ENCODE data around the gene PCP4L1. TPM values are rescaled to one million over a fixed set of nuclear protein-coding genes. Genes with fewer than 3 reads are reported as not detected.

The PCP4L1 gene
- total RNA-seq, 1 experiment from 2014 or later = 1.2 TPM

- H3K4me1 Mint-ChIP-seq = no peaks in the 10 kb centered on the region
- TF ChIP-seq, protein P1, sequence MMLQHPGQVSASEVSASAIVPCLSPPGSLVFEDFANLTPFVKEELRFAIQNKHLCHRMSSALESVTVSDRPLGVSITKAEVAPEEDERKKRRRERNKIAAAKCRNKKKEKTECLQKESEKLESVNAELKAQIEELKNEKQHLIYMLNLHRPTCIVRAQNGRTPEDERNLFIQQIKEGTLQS (CRISPR knock-in tag; conservative IDR thresholded peaks at IDR 0.05) = no peak
- TF ChIP-seq NFYB (CRISPR knock-in tag; conservative IDR thresholded peaks at IDR 0.05; ENCODE audit: low read depth) (no peak), SP1 (CRISPR knock-in tag; conservative IDR thresholded peaks at IDR 0.05) (no peak), JAZF1 (CRISPR knock-in tag; IDR thresholded peaks at IDR 0.05) (no peak), ZNF219 (CRISPR knock-in tag; IDR thresholded peaks at IDR 0.05; ENCODE audit: borderline replicate concordance) (no peak), FOXK1 (CRISPR knock-in tag; IDR thresholded peaks at IDR 0.05) (no peak), PRRX2 (CRISPR knock-in tag; IDR thresholded peaks at IDR 0.05) (no peak), NFATC4 (CRISPR knock-in tag; IDR thresholded peaks at IDR 0.05) (no peak), NFE2L1 (CRISPR knock-in tag; IDR thresholded peaks at IDR 0.05) (no peak), TP53 (CRISPR knock-in tag; IDR thresholded peaks at IDR 0.05) (no peak), IRF2 (CRISPR knock-in tag; IDR thresholded peaks at IDR 0.05; ENCODE audit: borderline replicate concordance, low read depth) (no peak)
- TF ChIP-seq, protein P2, sequence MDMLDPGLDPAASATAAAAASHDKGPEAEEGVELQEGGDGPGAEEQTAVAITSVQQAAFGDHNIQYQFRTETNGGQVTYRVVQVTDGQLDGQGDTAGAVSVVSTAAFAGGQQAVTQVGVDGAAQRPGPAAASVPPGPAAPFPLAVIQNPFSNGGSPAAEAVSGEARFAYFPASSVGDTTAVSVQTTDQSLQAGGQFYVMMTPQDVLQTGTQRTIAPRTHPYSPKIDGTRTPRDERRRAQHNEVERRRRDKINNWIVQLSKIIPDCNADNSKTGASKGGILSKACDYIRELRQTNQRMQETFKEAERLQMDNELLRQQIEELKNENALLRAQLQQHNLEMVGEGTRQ (CRISPR knock-in tag; IDR thresholded peaks at IDR 0.05) = no peak
- no peak overlapping the region for H3K4me3 Mint-ChIP-seq
- ChIA-PET POLR2A (no interaction called here), CTCF (interaction anchor here (1.1 kb wide), 1 partner anchor 16 kb away, joined by 7 read pairs; the partner anchor contains the start of gene PCP4L1)
- DNase-seq (ENCODE audit: low spot score) (no peak), ATAC-seq (no peak)
- H3K36me3 Mint-ChIP-seq = no peaks in the 10 kb centered on the region
- H3K27me3 Mint-ChIP-seq (ENCODE audit: low read depth) = peaks cover 9% of the 10 kb centered on the region
- no peak overlapping the region for H3K27ac Mint-ChIP-seq
- no peaks in the 10 kb centered on the region for H3K9me3 Mint-ChIP-seq
Observed at GRCh38 chr1:161274874-161275273, 16.3 kb downstream of the PCP4L1 start.

GRCh38 chr1:161282991-161283390, 24.4 kb downstream of the PCP4L1 start:
- no peak overlapping the region for H3K4me3 Mint-ChIP-seq
- ATAC-seq (no peak), DNase-seq (ENCODE audit: low spot score) (no peak)
- peaks cover 7% of the 10 kb centered on the region for H3K36me3 Mint-ChIP-seq
- TF ChIP-seq ATF2 (CRISPR knock-in tag; IDR thresholded peaks at IDR 0.05; ENCODE audit: borderline replicate concordance, low read depth) = no peak
- no peak for TF ChIP-seq ELF4 (CRISPR knock-in tag; IDR thresholded peaks at IDR 0.05; ENCODE audit: low read depth)
- no peak for TF ChIP-seq ZNF138 (CRISPR knock-in tag; conservative IDR thresholded peaks at IDR 0.05)
- no peak for TF ChIP-seq ZNF121 (CRISPR knock-in tag; IDR thresholded peaks at IDR 0.05)
- no peak for TF ChIP-seq NFYB (CRISPR knock-in tag; conservative IDR thresholded peaks at IDR 0.05; ENCODE audit: low read depth)
- TF ChIP-seq PRRX2 (CRISPR knock-in tag; IDR thresholded peaks at IDR 0.05) = no peak
- no peak for TF ChIP-seq RORB (CRISPR knock-in tag; IDR thresholded peaks at IDR 0.05)
- no peak for TF ChIP-seq GRHL2 (CRISPR knock-in tag; IDR thresholded peaks at IDR 0.05; ENCODE audit: insufficient replicate concordance, severe bottlenecking)
- no peak for TF ChIP-seq ATF1 (CRISPR knock-in tag; IDR thresholded peaks at IDR 0.05)
- TF ChIP-seq, protein P3, sequence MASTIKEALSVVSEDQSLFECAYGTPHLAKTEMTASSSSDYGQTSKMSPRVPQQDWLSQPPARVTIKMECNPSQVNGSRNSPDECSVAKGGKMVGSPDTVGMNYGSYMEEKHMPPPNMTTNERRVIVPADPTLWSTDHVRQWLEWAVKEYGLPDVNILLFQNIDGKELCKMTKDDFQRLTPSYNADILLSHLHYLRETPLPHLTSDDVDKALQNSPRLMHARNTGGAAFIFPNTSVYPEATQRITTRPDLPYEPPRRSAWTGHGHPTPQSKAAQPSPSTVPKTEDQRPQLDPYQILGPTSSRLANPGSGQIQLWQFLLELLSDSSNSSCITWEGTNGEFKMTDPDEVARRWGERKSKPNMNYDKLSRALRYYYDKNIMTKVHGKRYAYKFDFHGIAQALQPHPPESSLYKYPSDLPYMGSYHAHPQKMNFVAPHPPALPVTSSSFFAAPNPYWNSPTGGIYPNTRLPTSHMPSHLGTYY (CRISPR knock-in tag; IDR thresholded peaks at IDR 0.05) = no peak
- TF ChIP-seq, protein P4, sequence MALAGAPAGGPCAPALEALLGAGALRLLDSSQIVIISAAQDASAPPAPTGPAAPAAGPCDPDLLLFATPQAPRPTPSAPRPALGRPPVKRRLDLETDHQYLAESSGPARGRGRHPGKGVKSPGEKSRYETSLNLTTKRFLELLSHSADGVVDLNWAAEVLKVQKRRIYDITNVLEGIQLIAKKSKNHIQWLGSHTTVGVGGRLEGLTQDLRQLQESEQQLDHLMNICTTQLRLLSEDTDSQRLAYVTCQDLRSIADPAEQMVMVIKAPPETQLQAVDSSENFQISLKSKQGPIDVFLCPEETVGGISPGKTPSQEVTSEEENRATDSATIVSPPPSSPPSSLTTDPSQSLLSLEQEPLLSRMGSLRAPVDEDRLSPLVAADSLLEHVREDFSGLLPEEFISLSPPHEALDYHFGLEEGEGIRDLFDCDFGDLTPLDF (CRISPR knock-in tag; IDR thresholded peaks at IDR 0.05) = no peak
- TF ChIP-seq AFF4 (CRISPR knock-in tag; IDR thresholded peaks at IDR 0.05; ENCODE audit: borderline replicate concordance) = no peak
- TF ChIP-seq ZNF232 (CRISPR knock-in tag; IDR thresholded peaks at IDR 0.05) = no peak
- no peak for TF ChIP-seq MXD4 (CRISPR knock-in tag; IDR thresholded peaks at IDR 0.05; ENCODE audit: borderline replicate concordance)
- no peak for TF ChIP-seq ETV6 (CRISPR knock-in tag; IDR thresholded peaks at IDR 0.05)
- TF ChIP-seq, protein P5, sequence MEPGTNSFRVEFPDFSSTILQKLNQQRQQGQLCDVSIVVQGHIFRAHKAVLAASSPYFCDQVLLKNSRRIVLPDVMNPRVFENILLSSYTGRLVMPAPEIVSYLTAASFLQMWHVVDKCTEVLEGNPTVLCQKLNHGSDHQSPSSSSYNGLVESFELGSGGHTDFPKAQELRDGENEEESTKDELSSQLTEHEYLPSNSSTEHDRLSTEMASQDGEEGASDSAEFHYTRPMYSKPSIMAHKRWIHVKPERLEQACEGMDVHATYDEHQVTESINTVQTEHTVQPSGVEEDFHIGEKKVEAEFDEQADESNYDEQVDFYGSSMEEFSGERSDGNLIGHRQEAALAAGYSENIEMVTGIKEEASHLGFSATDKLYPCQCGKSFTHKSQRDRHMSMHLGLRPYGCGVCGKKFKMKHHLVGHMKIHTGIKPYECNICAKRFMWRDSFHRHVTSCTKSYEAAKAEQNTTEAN (CRISPR knock-in tag; IDR thresholded peaks at IDR 0.05) = no peak
- ChIA-PET POLR2A (no interaction called here), CTCF (interaction anchor here (0.9 kb wide), 1 partner anchor 23 kb away, joined by 3 read pairs; no protein-coding TSS in a partner anchor)
- peaks cover 8% of the 10 kb centered on the region for H3K9me3 Mint-ChIP-seq
- H3K4me1 Mint-ChIP-seq = peaks cover 12% of the 10 kb centered on the region
- H3K27ac Mint-ChIP-seq = no peak overlapping the region
- peaks cover 14% of the 10 kb centered on the region for H3K27me3 Mint-ChIP-seq (ENCODE audit: low read depth)

All from WTC11 (cell line).